PC-9 (cell line): ENCODE measurements around the gene ARHGAP24.

Experiments used
- EZH2 ChIP-seq: fragments of 200-600 bp; sonication (generic); IDR thresholded peaks from 2 replicates; pipeline ENCODE4 v1.8.0; 2017; ENCODE audit warnings: antibody characterized with exemption, low read depth
- TF ChIP-seq, protein P1 (sequence below): fragments of 200-600 bp; sonication (generic); conservative IDR thresholded peaks from 2 replicates; pipeline ENCODE4 v1.6.1; 2017; ENCODE audit warnings: mixed run types, antibody characterized with exemption, mild to moderate bottlenecking, moderate library complexity

GRCh38 chr4:85514783-85515182 is 39.8 kb downstream of the ARHGAP24 start:
- TF ChIP-seq, protein P1, sequence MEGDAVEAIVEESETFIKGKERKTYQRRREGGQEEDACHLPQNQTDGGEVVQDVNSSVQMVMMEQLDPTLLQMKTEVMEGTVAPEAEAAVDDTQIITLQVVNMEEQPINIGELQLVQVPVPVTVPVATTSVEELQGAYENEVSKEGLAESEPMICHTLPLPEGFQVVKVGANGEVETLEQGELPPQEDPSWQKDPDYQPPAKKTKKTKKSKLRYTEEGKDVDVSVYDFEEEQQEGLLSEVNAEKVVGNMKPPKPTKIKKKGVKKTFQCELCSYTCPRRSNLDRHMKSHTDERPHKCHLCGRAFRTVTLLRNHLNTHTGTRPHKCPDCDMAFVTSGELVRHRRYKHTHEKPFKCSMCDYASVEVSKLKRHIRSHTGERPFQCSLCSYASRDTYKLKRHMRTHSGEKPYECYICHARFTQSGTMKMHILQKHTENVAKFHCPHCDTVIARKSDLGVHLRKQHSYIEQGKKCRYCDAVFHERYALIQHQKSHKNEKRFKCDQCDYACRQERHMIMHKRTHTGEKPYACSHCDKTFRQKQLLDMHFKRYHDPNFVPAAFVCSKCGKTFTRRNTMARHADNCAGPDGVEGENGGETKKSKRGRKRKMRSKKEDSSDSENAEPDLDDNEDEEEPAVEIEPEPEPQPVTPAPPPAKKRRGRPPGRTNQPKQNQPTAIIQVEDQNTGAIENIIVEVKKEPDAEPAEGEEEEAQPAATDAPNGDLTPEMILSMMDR: no peak
- no peak for TF ChIP-seq EZH2
